ENCODE measurements around the gene SNAP25.

Gene SNAP25

GRCh38 chr20:10218536-10219451 lies at the start of gene SNAP25:
Gene SNAP25 (plus strand): TSS chr20:10218830. CDS start chr20:10275492, 56,662 bp downstream.
- peak; percentile 68 for DNase-seq

GRCh38 chr20:10169752-10170151 lies 48.9 kb upstream of the SNAP25 start:
- DNase-seq: no peak

GRCh38 chr20:10170261-10170660 lies 48.4 kb upstream of the SNAP25 start:
- DNase-seq: no peak

GRCh38 chr20:10171864-10172751 lies 46.5 kb upstream of the SNAP25 start:
- DNase-seq: peak; percentile 44

- no peak for DNase-seq
These were observed 45.5 kb upstream of the SNAP25 start for GRCh38 chr20:10172998-10173655.

GRCh38 chr20:10174400-10174799 lies 44.2 kb upstream of the SNAP25 start:
- DNase-seq: no peak

- DNase-seq: no peak
These were observed 41.3 kb upstream of the SNAP25 start for GRCh38 chr20:10177326-10177725.

GRCh38 chr20:10178091-10178490 lies 40.5 kb upstream of the SNAP25 start:
- DNase-seq: no peak

- DNase-seq: no peak
These were observed 39.8 kb upstream of the SNAP25 start for GRCh38 chr20:10178727-10179313.

GRCh38 chr20:10179574-10180298 lies 38.9 kb upstream of the SNAP25 start:
- no peak for DNase-seq

GRCh38 chr20:10180651-10181235 lies 37.9 kb upstream of the SNAP25 start:
- no peak for DNase-seq

GRCh38 chr20:10185741-10186558 lies 32.7 kb upstream of the SNAP25 start:
- no peak for DNase-seq

- no peak for DNase-seq
These were observed 28.2 kb upstream of the SNAP25 start for GRCh38 chr20:10190456-10190855.

- no peak for DNase-seq
These were observed 26.5 kb upstream of the SNAP25 start for GRCh38 chr20:10192171-10192570.

- DNase-seq: no peak
These were observed 24.5 kb upstream of the SNAP25 start for GRCh38 chr20:10194166-10194565.

GRCh38 chr20:10200330-10200729 lies 18.3 kb upstream of the SNAP25 start:
- DNase-seq: no peak

GRCh38 chr20:10201321-10201870 lies 17.2 kb upstream of the SNAP25 start:
- DNase-seq: no peak

- DNase-seq: no peak
These were observed 9.5 kb upstream of the SNAP25 start for GRCh38 chr20:10209091-10209490.

GRCh38 chr20:10213526-10213925 lies 5.1 kb upstream of the SNAP25 start:
- DNase-seq: no peak

GRCh38 chr20:10216146-10216791 lies 2.4 kb upstream of the SNAP25 start:
- no peak for DNase-seq

Data from activated CD4-positive, alpha-beta T cell treated with anti-CD3 and anti-CD28 coated beads, Interleukin-2, amount 50 U/mL, for 16 hours (primary cell).